GM19397 (cell line): ENCODE data around the gene OR2F1.
"Not testable (repeated sequence)": the region's sequence is repeated elsewhere in the genome, so short reads cannot be mapped to it uniquely, and the experiment has no call there.

Source experiments
- ATAC-seq: cut with Tn5 transposase; IDR thresholded peaks from one replicate; pipeline ENCODE4 v1.9.1; 2021; ENCODE audit warnings: mild to moderate bottlenecking, moderate library complexity; ENCODE audit not compliant: unreplicated experiment

The OR2F1 gene

DNA sequence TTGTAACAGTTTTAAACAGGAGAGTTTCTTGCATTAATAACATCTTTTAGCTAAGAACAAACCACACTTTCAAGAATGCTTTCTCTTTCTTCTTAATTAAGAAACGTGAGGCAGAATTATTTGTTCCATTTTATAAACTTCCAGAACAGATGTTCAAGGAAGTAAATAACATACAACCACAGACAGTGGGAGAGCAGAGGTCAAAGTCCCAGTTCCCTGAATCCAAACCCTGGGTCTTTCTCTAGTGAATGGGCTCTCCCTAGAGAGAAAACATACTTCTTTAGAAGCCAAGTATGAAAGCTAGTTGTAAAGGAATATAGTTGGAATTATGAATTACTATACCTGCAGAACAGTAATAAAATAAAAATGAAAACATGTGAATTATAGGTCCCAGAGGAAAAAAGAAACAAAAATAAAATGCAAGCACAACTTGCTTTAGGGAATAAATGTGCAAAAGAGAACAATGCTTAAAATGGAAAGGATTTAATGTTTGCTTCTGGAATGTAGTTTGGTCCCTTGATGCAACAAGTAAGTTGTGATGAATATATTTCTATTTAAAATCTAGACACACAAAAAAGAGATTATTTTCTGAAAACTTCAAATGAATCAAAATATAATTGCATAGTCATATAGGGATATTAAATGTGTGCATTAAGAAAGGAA, 51.5 kb downstream of the OR2F1 start:
- ATAC-seq: no peak

- no peak for ATAC-seq
Measured at GRCh38 chr7:144006692-144007042, 52.0 kb downstream of the OR2F1 start.

GRCh38 chr7:144009361-144009760, 54.7 kb downstream of the OR2F1 start:
- ATAC-seq: no peak

DNA sequence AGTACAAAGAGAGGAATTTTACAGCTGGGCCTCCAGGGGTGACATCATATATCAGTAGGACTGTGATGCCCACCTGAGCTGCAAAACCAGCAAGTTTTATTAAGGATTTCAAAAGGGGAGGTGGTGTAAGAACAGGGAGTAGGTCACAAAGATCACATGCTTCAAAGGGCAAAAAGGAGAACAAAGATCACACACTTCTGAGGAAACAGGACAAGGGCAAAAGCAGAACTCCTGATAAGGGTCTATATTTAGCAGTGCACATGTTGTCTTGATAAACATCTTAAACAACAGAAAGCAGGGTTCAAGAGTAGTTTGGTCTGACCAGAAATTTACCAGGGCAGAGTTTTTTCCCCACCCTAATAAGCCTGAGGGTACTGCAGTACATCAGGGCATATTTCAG, 55.4 kb downstream of the OR2F1 start:
- ATAC-seq: not testable (repeated sequence)

DNA sequence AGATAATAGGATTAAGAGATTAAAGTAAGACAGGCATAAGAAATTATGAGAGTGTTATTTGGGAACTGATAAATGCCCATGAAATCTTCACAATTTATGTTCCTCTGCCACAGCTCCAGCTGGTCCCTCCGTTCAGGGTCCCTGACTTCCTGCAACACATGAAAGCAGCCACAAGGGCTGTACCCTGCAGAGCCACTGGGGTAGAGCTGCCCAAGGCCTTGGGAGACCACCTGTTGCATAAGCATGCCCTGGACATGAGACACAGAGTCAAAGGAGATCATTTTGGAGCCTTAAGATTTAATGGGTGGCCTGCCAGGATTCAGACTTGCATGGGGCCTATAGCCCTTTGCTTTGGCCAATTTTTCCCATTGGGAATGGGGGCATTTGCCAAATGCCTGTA, 56.2 kb downstream of the OR2F1 start:
- ATAC-seq: not testable (repeated sequence)

DNA sequence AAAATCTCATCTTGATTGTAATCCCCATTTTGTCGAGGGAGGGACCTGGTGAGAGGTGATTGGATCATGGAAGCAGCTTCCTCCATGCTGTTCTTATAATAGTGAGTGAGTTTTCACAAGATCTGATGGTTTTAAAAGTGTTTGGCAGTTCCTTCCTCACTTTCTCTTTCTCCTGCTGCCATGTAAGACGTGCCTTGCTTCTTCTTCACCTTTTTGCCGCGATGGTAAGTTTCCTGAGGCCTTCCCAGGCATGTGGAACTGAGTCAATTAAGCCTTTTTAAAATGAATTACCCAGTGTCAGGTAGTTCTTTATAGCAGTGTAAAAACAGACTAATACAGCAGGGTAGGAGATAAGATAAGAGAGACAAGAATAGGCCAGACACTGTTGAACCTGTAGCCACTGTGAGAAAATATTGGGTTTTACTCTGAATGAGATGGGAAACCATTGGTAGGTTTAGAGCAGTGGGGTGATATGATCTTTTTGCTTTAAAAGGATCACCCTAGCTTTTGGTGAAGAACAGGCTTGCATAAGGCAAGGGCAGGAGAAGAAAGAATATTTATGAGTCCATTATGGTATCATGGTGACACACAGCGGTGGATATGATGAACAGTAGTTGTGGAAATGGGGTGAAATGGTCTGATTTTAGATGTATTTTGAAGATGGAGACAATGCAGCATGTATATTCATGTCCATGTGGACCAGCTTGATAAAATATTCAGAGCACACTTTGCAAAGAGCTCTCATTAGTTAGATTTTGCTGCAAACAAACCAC, 57.0 kb downstream of the OR2F1 start:
- ATAC-seq: no peak
